Stomach (tissue), 9 donors: ENCODE measurements around the gene ABCC1. TPM values are rescaled to one million over a fixed set of nuclear protein-coding genes. Genes with fewer than 3 reads are reported as not detected.
A peak's percentile ranks its signal among the peaks of the same experiment; 100 is the strongest.

Experiments used
- DNase-seq, 2 donors: peaks; one replicate each; pipeline versions ENCODE4 v3.0.0 to v3.0.0-alpha.2; 2013 to 2019
- H3K27ac ChIP-seq, 5 donors: fragments of 200-600 bp in 4 of 5; sonication (generic) in 4 of 5; one replicate each; pipeline ENCODE4 v1.5.1; 2013 to 2019; ENCODE audit warnings: mild to moderate bottlenecking in 1 of 5, moderate library complexity in 1 of 5
- H3K27me3 ChIP-seq, 3 donors: fragments of 200-600 bp; sonication (generic); one replicate each; pipeline ENCODE4 v1.5.1; 2017 to 2019; ENCODE audit warnings: mixed run types in 1 of 3
- H3K36me3 ChIP-seq, 4 donors: fragments of 200-600 bp; sonication (generic); 1 replicate in 3 of 4; 2 replicates in 1 of 4; pipeline ENCODE4 v1.5.1; 2016 to 2019
- H3K4me1 ChIP-seq, 4 donors: fragments of 200-600 bp; sonication (generic); one replicate each; pipeline ENCODE4 v1.5.1; 2016 to 2019
- H3K4me3 ChIP-seq, 4 donors: fragments of 200-600 bp; sonication (generic) in 3 of 4; one replicate each; pipeline ENCODE4 v1.5.1; 2016 to 2019; ENCODE audit warnings: mild to moderate bottlenecking in 1 of 4
- H3K9me3 ChIP-seq, 4 donors: fragments of 200-600 bp; sonication (generic); one replicate each; pipeline ENCODE4 v1.5.1; 2016 to 2019
- CTCF ChIP-seq, 7 experiments: fragments of 450-650 bp in 4 of 7; fragments of 200-600 bp in 3 of 7; sonication (generic) in 3 of 7; IDR thresholded peaks; one replicate each; pipeline ENCODE4 v1.5.1; 2016 to 2019; ENCODE audit warnings: antibody characterized with exemption in 7 of 7, control low read depth in 2 of 7, mild to moderate bottlenecking in 1 of 7
- EP300 ChIP-seq: sonication (generic); formaldehyde crosslinking; IDR thresholded peaks from one replicate; pipeline ENCODE4 v1.6.1; 2017; ENCODE audit warnings: antibody characterized with exemption
- POLR2A ChIP-seq, 4 donors: fragments of 450-650 bp; IDR thresholded peaks; one replicate each; pipeline ENCODE4 v1.6.1; 2016; ENCODE audit warnings: antibody characterized with exemption in 4 of 4, control low read depth in 2 of 4, mild to moderate bottlenecking in 1 of 4, moderate library complexity in 1 of 4
- POLR2AphosphoS5 ChIP-seq, 3 donors: sonication (generic); formaldehyde crosslinking; IDR thresholded peaks; one replicate each; pipeline ENCODE4 v1.6.1; 2016; ENCODE audit warnings: antibody characterized with exemption in 3 of 3
- WGBS, 5 donors: extraction: QIAGEN DNeasy Blood & Tissue Kit in 3 of 5; methylation state at CpG; one replicate each; pipeline versions ENCODE4 v1.1.5 to v1.1.7; 2013 to 2018; 5-methylcytosine and 5-hydroxymethylcytosine counted together
- intact Hi-C: fragments of 100-400 bp; cut with DNase I; formaldehyde crosslinking; loops from one replicate; pipeline ENCODE4 v1.15.1; 2023; ENCODE audit warnings: low total_unique reads
- polyA plus RNA-seq, 3 donors: library from polyadenylated mRNA; stranded (reverse); fragments of 200-250 nt; gene quantifications; one replicate each; pipeline ENCODE4 v1.2.3, GENCODE V29; 2013
- total RNA-seq, 5 donors: library from RNA; depleted of rRNA; stranded (reverse); fragments of >200 nt; gene quantifications; one replicate each; pipeline versions ENCODE4 v1.1.0 to v1.2.3, GENCODE V29; 2014 to 2016
- donor health status: healthy with polysubstance abuse.
- donor health status: Bipolar disorder and iron deficiency.
- donor health status: healthy.

The ABCC1 gene
- total and polyA plus RNA-seq, 8 donors, result 2.3 to 105 (median 24.9) TPM

DNA sequence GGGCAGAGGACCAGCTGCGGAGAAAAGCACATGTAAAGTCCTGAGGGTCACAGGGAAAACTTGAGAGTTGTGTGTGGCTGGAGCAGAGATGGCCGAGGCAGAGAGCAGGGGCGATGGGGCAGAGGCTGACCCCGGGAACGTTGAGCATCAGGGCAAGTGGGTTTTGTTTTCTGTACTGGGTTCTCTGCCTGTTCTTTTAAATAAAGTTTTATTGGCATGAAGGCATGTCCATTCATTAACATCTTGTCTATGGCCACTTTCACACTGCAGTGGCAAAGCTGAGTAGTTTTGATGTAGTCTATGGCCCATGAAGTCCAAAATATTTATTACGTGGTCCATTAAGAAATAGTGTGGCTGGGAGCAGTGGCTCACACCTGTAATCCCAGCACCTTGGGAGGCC, 64.4 kb downstream of the ABCC1 start:
- H3K4me3 ChIP-seq, result no peak overlapping the region
- H3K27ac ChIP-seq, result peak overlapping the region in 4 of 5 donors; percentile 8 to 79 (median 69)
- intact Hi-C loops, result loop anchor here (10.0 kb wide), 1 partner anchor 129 kb away; the partner anchor contains the start of gene CEP20
- WGBS, 5 donors, result 86 to 96% (median 94%) methylated on average over 6 of the region's 6 CpGs
- peaks cover 32 to 81% (median 70%) of the 10 kb centered on the region in 4 donors for H3K36me3 ChIP-seq
- DNase-seq, result no peak
- no peaks in the 10 kb centered on the region for H3K27me3 ChIP-seq
- no peaks in the 10 kb centered on the region for H3K9me3 ChIP-seq
- TF ChIP-seq POLR2A (IDR thresholded peaks at IDR 0.05), result no peak
- H3K4me1 ChIP-seq, result peaks cover 15 to 44% (median 22%) of the 10 kb centered on the region in 4 donors

DNA sequence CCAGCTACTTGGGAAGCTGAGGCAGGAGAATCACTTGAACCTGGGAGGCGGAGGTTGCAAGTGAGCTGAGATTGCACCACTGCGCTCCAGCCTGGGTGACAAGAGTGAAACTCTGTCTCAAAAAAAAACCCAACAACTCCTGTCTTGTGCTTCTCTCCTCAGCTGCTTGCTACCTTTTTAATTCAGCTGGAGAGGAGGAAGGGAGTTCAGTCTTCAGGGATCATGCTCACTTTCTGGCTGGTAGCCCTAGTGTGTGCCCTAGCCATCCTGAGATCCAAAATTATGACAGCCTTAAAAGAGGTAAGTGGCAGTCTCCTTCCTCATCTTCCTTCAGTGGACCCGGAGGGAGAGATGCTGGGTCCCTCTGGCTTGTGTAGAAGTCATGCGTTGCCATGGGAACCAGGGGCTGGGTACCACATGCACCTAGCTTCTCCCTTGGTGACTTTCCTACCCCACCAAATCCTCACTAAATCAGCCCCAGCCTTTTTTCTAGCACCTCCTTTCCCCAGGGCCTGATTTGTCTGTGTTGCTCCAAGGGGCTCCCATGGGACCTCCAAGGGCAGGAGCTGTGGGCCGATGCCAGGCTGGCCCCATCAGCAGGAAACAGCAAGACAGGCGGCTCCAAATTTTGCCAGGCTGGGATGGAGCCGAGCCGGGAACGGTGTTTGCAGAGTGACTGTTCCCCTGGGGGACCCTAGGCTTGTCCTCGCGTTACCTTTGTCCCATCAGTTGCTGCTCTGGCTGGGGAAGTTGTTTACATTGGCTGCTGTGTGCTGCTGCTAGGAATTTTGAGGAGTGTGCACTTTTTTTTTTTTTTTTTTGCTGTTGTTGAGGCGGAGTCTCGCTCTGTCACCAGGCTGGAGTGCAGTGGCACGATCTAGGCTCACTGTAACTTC, 65.2 kb downstream of the ABCC1 start:
- H3K9me3 ChIP-seq, result no peaks in the 10 kb centered on the region
- DNase-seq, result peak; percentile 53 to 81
- TF ChIP-seq CTCF (IDR thresholded peaks at IDR 0.05) (no peak), POLR2AphosphoS5 (IDR thresholded peaks at IDR 0.05) (peak; percentile 43 to 81 (median 55)), POLR2A (IDR thresholded peaks at IDR 0.05) (no peak)
- WGBS, 5 donors, result 28 to 49% (median 35%) methylated on average over 14 of the region's 14 CpGs
- peaks cover 22 to 52% (median 27%) of the 10 kb centered on the region in 4 donors for H3K4me1 ChIP-seq
- intact Hi-C loops, result loop anchor here (10.0 kb wide), 1 partner anchor 130 kb away; the partner anchor contains the start of gene CEP20
- peak overlapping the region; percentile 37 to 79 (median 66) for H3K27ac ChIP-seq
- H3K27me3 ChIP-seq, result no peaks in the 10 kb centered on the region
- no peak overlapping the region for H3K4me3 ChIP-seq
- peaks cover 40 to 80% (median 70%) of the 10 kb centered on the region in 4 donors for H3K36me3 ChIP-seq

DNA sequence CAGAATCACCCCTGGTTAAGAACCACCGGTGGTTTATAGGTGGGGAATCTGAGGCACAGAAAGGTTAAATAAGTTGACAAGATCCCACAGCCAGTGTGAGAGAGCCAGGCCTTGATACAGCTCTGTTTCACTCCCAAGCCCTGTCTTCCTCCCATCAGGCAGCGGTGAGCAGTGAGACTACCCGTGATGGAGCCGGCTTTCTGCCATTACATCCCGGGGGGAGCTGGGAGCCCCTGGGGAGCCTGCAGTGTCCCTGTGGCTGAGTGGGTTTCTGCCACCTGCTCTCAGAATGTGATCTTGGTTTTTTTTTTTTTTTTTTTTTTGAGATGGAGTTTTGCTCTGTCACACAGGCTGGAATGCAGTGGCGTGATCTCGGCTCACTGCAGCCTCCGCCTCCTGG, 66.4 kb downstream of the ABCC1 start:
- intact Hi-C loops, result loop anchor here (10.0 kb wide), 1 partner anchor 131 kb away; the partner anchor contains the start of gene CEP20

GRCh38 chr16:16016388-16016964, 67.1 kb downstream of the ABCC1 start:
- 90 to 98% (median 93%) methylated on average over 11 of the region's 11 CpGs for WGBS, 5 donors
- TF ChIP-seq CTCF (IDR thresholded peaks at IDR 0.05) (no peak), POLR2AphosphoS5 (IDR thresholded peaks at IDR 0.05) (no peak), POLR2A (IDR thresholded peaks at IDR 0.05) (no peak), EP300 (no peak)
- intact Hi-C loops, result loop anchor here (10.0 kb wide), 1 partner anchor 132 kb away; the partner anchor contains the start of gene CEP20
- peak overlapping the region in 1 of 5 donors; percentile 63 for H3K27ac ChIP-seq
- no peaks in the 10 kb centered on the region for H3K9me3 ChIP-seq
- H3K4me3 ChIP-seq, result no peak overlapping the region
- peaks cover 35 to 71% (median 40%) of the 10 kb centered on the region in 4 donors for H3K4me1 ChIP-seq
- H3K27me3 ChIP-seq, result no peaks in the 10 kb centered on the region
- no peak for DNase-seq
- H3K36me3 ChIP-seq, result peaks cover 36 to 79% (median 64%) of the 10 kb centered on the region in 4 donors

More for the DNA sequence above, 66.4 kb downstream of the ABCC1 start:
- H3K9me3 ChIP-seq, result no peaks in the 10 kb centered on the region
- TF ChIP-seq EP300, result no peak
- TF ChIP-seq POLR2A (IDR thresholded peaks at IDR 0.05), result no peak
- no peak for TF ChIP-seq CTCF (IDR thresholded peaks at IDR 0.05)
- TF ChIP-seq POLR2AphosphoS5 (IDR thresholded peaks at IDR 0.05), result no peak
- 87 to 94% (median 91%) methylated on average over 8 of the region's 8 CpGs for WGBS, 5 donors
- H3K4me1 ChIP-seq, result peaks cover 29 to 65% (median 34%) of the 10 kb centered on the region in 4 donors
- H3K27ac ChIP-seq, result peak overlapping the region in 4 of 5 donors; percentile 63 to 79 (median 70)
- no peak for DNase-seq
- peaks cover 41 to 81% (median 69%) of the 10 kb centered on the region in 4 donors for H3K36me3 ChIP-seq
- no peak overlapping the region for H3K4me3 ChIP-seq
- H3K27me3 ChIP-seq, result no peaks in the 10 kb centered on the region
